ENCODE measurements around the gene BRI3BP.
"Not testable (repeated sequence)": the region's sequence is repeated elsewhere in the genome, so short reads cannot be mapped to it uniquely, and the experiment has no call there.

The BRI3BP gene

GRCh38 chr12:125069616-125070015 is 76.2 kb downstream of the BRI3BP start:
- peaks cover 10% of the 10 kb centered on the region for H3K36me3 ChIP-seq (ENCODE audit: insufficient read depth, low read length)
- no peak overlapping the region for H3K4me3 ChIP-seq (ENCODE audit: low read length)
- peaks cover 11% of the 10 kb centered on the region for H3K4me1 ChIP-seq (ENCODE audit: insufficient read depth, low read length)
- H3K27me3 ChIP-seq (ENCODE audit: insufficient read depth, low read length): no peaks in the 10 kb centered on the region
- H3K9me3 ChIP-seq (ENCODE audit: low read length): no peaks in the 10 kb centered on the region
- no peak overlapping the region for H2AFZ ChIP-seq (ENCODE audit: low read depth, low read length)

- Histone ChIP-seq H3K36me3 (ENCODE audit: insufficient read depth, low read length) (peaks cover 10% of the 10 kb centered on the region), H2AFZ (ENCODE audit: low read depth, low read length) (no peak overlapping the region), H3K9me3 (ENCODE audit: low read length) (no peaks in the 10 kb centered on the region), H3K4me1 (ENCODE audit: insufficient read depth, low read length) (peaks cover 7% of the 10 kb centered on the region), H3K27me3 (ENCODE audit: insufficient read depth, low read length) (no peaks in the 10 kb centered on the region), H3K4me3 (ENCODE audit: low read length) (no peak overlapping the region)
These were observed 76.7 kb downstream of the BRI3BP start for GRCh38 chr12:125070112-125070511.

- Histone ChIP-seq H3K4me3 (ENCODE audit: low read length) (no peak overlapping the region), H3K36me3 (ENCODE audit: insufficient read depth, low read length) (peaks cover 10% of the 10 kb centered on the region), H3K4me1 (ENCODE audit: insufficient read depth, low read length) (peaks cover 4% of the 10 kb centered on the region), H3K27me3 (ENCODE audit: insufficient read depth, low read length) (no peaks in the 10 kb centered on the region), H2AFZ (ENCODE audit: low read depth, low read length) (no peak overlapping the region), H3K9me3 (ENCODE audit: low read length) (no peaks in the 10 kb centered on the region)
These were observed 77.4 kb downstream of the BRI3BP start for GRCh38 chr12:125070661-125071390.

- no peaks in the 10 kb centered on the region for H3K4me1 ChIP-seq (ENCODE audit: insufficient read depth, low read length)
- H3K36me3 ChIP-seq (ENCODE audit: insufficient read depth, low read length): peaks cover 17% of the 10 kb centered on the region
- H3K27me3 ChIP-seq (ENCODE audit: insufficient read depth, low read length): no peaks in the 10 kb centered on the region
- H2AFZ ChIP-seq (ENCODE audit: low read depth, low read length): no peak overlapping the region
- H3K4me3 ChIP-seq (ENCODE audit: low read length): no peak overlapping the region
- no peaks in the 10 kb centered on the region for H3K9me3 ChIP-seq (ENCODE audit: low read length)
These were observed 78.0 kb downstream of the BRI3BP start for GRCh38 chr12:125071456-125071855.

GRCh38 chr12:125072496-125072895 is 79.1 kb downstream of the BRI3BP start:
- H3K9me3 ChIP-seq (ENCODE audit: low read length): no peaks in the 10 kb centered on the region
- peaks cover 25% of the 10 kb centered on the region for H3K36me3 ChIP-seq (ENCODE audit: insufficient read depth, low read length)
- H2AFZ ChIP-seq (ENCODE audit: low read depth, low read length): no peak overlapping the region

GRCh38 chr12:125074294-125074693 is 80.8 kb downstream of the BRI3BP start:
- H3K36me3 ChIP-seq (ENCODE audit: insufficient read depth, low read length): peaks cover 37% of the 10 kb centered on the region
- not testable (repeated sequence) for H3K27me3 ChIP-seq (ENCODE audit: insufficient read depth, low read length); H2AFZ ChIP-seq (ENCODE audit: low read depth, low read length); H3K4me3 ChIP-seq (ENCODE audit: low read length); H3K9me3 ChIP-seq (ENCODE audit: low read length); H3K4me1 ChIP-seq (ENCODE audit: insufficient read depth, low read length)

More at GRCh38 chr12:125072496-125072895, 79.1 kb downstream of the BRI3BP start:
- Histone ChIP-seq H3K4me3 (ENCODE audit: low read length) (no peak overlapping the region), H3K27me3 (ENCODE audit: insufficient read depth, low read length) (no peaks in the 10 kb centered on the region), H3K4me1 (ENCODE audit: insufficient read depth, low read length) (no peaks in the 10 kb centered on the region)

- Histone ChIP-seq H3K9me3 (ENCODE audit: low read length) (no peaks in the 10 kb centered on the region), H3K36me3 (ENCODE audit: insufficient read depth, low read length) (peaks cover 44% of the 10 kb centered on the region), H2AFZ (ENCODE audit: low read depth, low read length) (no peak overlapping the region), H3K4me3 (ENCODE audit: low read length) (no peak overlapping the region), H3K4me1 (ENCODE audit: insufficient read depth, low read length) (no peaks in the 10 kb centered on the region), H3K27me3 (ENCODE audit: insufficient read depth, low read length) (no peaks in the 10 kb centered on the region)
These were observed 82.7 kb downstream of the BRI3BP start for GRCh38 chr12:125076103-125076502.

GRCh38 chr12:125079084-125079483 is 85.6 kb downstream of the BRI3BP start:
- H2AFZ ChIP-seq (ENCODE audit: low read depth, low read length): no peak overlapping the region
- peaks cover 49% of the 10 kb centered on the region for H3K36me3 ChIP-seq (ENCODE audit: insufficient read depth, low read length)
- H3K4me1 ChIP-seq (ENCODE audit: insufficient read depth, low read length): no peaks in the 10 kb centered on the region
- H3K9me3 ChIP-seq (ENCODE audit: low read length): no peaks in the 10 kb centered on the region
- H3K27me3 ChIP-seq (ENCODE audit: insufficient read depth, low read length): no peaks in the 10 kb centered on the region
- no peak overlapping the region for H3K4me3 ChIP-seq (ENCODE audit: low read length)

- Histone ChIP-seq H2AFZ (ENCODE audit: low read depth, low read length) (no peak overlapping the region), H3K27me3 (ENCODE audit: insufficient read depth, low read length) (no peaks in the 10 kb centered on the region), H3K4me3 (ENCODE audit: low read length) (no peak overlapping the region), H3K9me3 (ENCODE audit: low read length) (no peaks in the 10 kb centered on the region), H3K36me3 (ENCODE audit: insufficient read depth, low read length) (peaks cover 50% of the 10 kb centered on the region), H3K4me1 (ENCODE audit: insufficient read depth, low read length) (no peaks in the 10 kb centered on the region)
These were observed 86.5 kb downstream of the BRI3BP start for GRCh38 chr12:125079648-125080645.

All from neuron (in vitro differentiated cells).